HG02973 (cell line): Measurements from ENCODE around the gene RHBDD1.
"Not testable (repeated sequence)": the region's sequence is repeated elsewhere in the genome, so short reads cannot be mapped to it uniquely, and the experiment has no call there.

ENCODE experiments used
- ATAC-seq: cut with Tn5 transposase; IDR thresholded peaks from one replicate; pipeline ENCODE4 v1.9.1; 2021; ENCODE audit warnings: moderate library complexity; ENCODE audit not compliant: unreplicated experiment

RHBDD1 gene

GRCh38 chr2:226839951-226840350 is 4.1 kb downstream of the RHBDD1 start:
- no peak for ATAC-seq

GRCh38 chr2:226843001-226843400 is 7.1 kb downstream of the RHBDD1 start:
- ATAC-seq = not testable (repeated sequence)

GRCh38 chr2:226845386-226846116 is 9.7 kb downstream of the RHBDD1 start:
- no peak for ATAC-seq

GRCh38 chr2:226847090-226847489 is 11.2 kb downstream of the RHBDD1 start:
- no peak for ATAC-seq

- no peak for ATAC-seq
These were observed 11.7 kb downstream of the RHBDD1 start for GRCh38 chr2:226847511-226847910.

GRCh38 chr2:226849349-226849748 is 13.5 kb downstream of the RHBDD1 start:
- no peak for ATAC-seq

GRCh38 chr2:226850024-226850423 is 14.2 kb downstream of the RHBDD1 start:
- no peak for ATAC-seq

GRCh38 chr2:226855787-226856186 is 19.9 kb downstream of the RHBDD1 start:
- ATAC-seq = no peak

- ATAC-seq = peak; percentile 36
These were observed 24.2 kb downstream of the RHBDD1 start for GRCh38 chr2:226860087-226860486.

- ATAC-seq = peak; percentile 58
These were observed 26.8 kb downstream of the RHBDD1 start for GRCh38 chr2:226862623-226863022.

GRCh38 chr2:226865273-226865672 is 29.4 kb downstream of the RHBDD1 start:
- ATAC-seq = no peak

GRCh38 chr2:226865710-226866109 is 29.9 kb downstream of the RHBDD1 start:
- no peak for ATAC-seq

- ATAC-seq = no peak
These were observed 32.7 kb downstream of the RHBDD1 start for GRCh38 chr2:226868331-226869162.

- ATAC-seq = no peak
These were observed 33.5 kb downstream of the RHBDD1 start for GRCh38 chr2:226869371-226869770.

GRCh38 chr2:226873051-226873620 is 37.3 kb downstream of the RHBDD1 start:
- ATAC-seq = peak; percentile 56

GRCh38 chr2:226873826-226874225 is 38.0 kb downstream of the RHBDD1 start:
- ATAC-seq = peak; percentile 25

GRCh38 chr2:226874749-226875148 is 38.9 kb downstream of the RHBDD1 start:
- ATAC-seq = no peak

- ATAC-seq = peak; percentile 52
These were observed 39.8 kb downstream of the RHBDD1 start for GRCh38 chr2:226875438-226876225.

- ATAC-seq = no peak
These were observed 41.6 kb downstream of the RHBDD1 start for GRCh38 chr2:226877491-226877890.

- no peak for ATAC-seq
These were observed 45.4 kb downstream of the RHBDD1 start for GRCh38 chr2:226881287-226881686.

GRCh38 chr2:226882606-226883005 is 46.8 kb downstream of the RHBDD1 start:
- ATAC-seq = no peak
